ENCODE data around the gene JAZF1.

Gene JAZF1

GRCh38 chr7:28062197-28062991 lies 118.2 kb downstream of the JAZF1 start:
- Histone ChIP-seq H3K4me1 (ENCODE audit: control insufficient read depth, insufficient read depth, low read length, poor library complexity, severe bottlenecking) (peaks cover 18% of the 10 kb centered on the region), H3K4me3 (ENCODE audit: extremely low read depth, insufficient read depth, low read length, poor library complexity, severe bottlenecking) (no peak overlapping the region), H3K27ac (ENCODE audit: low read depth, low read length, severe bottlenecking) (peak overlapping the region; percentile 5), H3K9me3 (ENCODE audit: control insufficient read depth, low read length) (no peaks in the 10 kb centered on the region), H3K36me3 (ENCODE audit: control insufficient read depth, insufficient read depth, low read length) (no peaks in the 10 kb centered on the region)
- 52 to 54% methylated on average over 9 to 11 of the region's 12 CpGs for WGBS, 2 experiments (ENCODE audit: insufficient coverage in 2 of 2)

- Histone ChIP-seq H3K36me3 (ENCODE audit: control insufficient read depth, insufficient read depth, low read length) (no peaks in the 10 kb centered on the region), H3K9me3 (ENCODE audit: control insufficient read depth, low read length) (no peaks in the 10 kb centered on the region), H3K4me3 (ENCODE audit: extremely low read depth, insufficient read depth, low read length, poor library complexity, severe bottlenecking) (no peak overlapping the region), H3K27ac (ENCODE audit: low read depth, low read length, severe bottlenecking) (no peak overlapping the region), H3K4me1 (ENCODE audit: control insufficient read depth, insufficient read depth, low read length, poor library complexity, severe bottlenecking) (peaks cover 18% of the 10 kb centered on the region)
- WGBS, 2 experiments (ENCODE audit: insufficient coverage in 2 of 2), result 79% methylated on average over 2 of the region's 4 CpGs; no CpG with 5 or more reads in 1 of the 2 experiments
These were observed 118.8 kb downstream of the JAZF1 start for GRCh38 chr7:28061824-28062196.

- 44% methylated on average over 1 of the region's 1 CpG; no CpG with 5 or more reads in 1 of the 2 experiments for WGBS, 2 experiments (ENCODE audit: insufficient coverage in 2 of 2)
- peaks cover 14% of the 10 kb centered on the region for H3K4me1 ChIP-seq (ENCODE audit: control insufficient read depth, insufficient read depth, low read length, poor library complexity, severe bottlenecking)
- no peak overlapping the region for H3K4me3 ChIP-seq (ENCODE audit: extremely low read depth, insufficient read depth, low read length, poor library complexity, severe bottlenecking)
- H3K27ac ChIP-seq (ENCODE audit: low read depth, low read length, severe bottlenecking), result no peak overlapping the region
- H3K36me3 ChIP-seq (ENCODE audit: control insufficient read depth, insufficient read depth, low read length), result no peaks in the 10 kb centered on the region
- no peaks in the 10 kb centered on the region for H3K9me3 ChIP-seq (ENCODE audit: control insufficient read depth, low read length)
These were observed 120.1 kb downstream of the JAZF1 start for GRCh38 chr7:28060371-28060950.

GRCh38 chr7:28055161-28055544 lies 125.4 kb downstream of the JAZF1 start:
- Histone ChIP-seq H3K27ac (ENCODE audit: low read depth, low read length, severe bottlenecking) (peak overlapping the region; percentile 75), H3K36me3 (ENCODE audit: control insufficient read depth, insufficient read depth, low read length) (no peaks in the 10 kb centered on the region), H3K4me1 (ENCODE audit: control insufficient read depth, insufficient read depth, low read length, poor library complexity, severe bottlenecking) (peaks cover 6% of the 10 kb centered on the region), H3K4me3 (ENCODE audit: extremely low read depth, insufficient read depth, low read length, poor library complexity, severe bottlenecking) (no peak overlapping the region), H3K9me3 (ENCODE audit: control insufficient read depth, low read length) (no peaks in the 10 kb centered on the region)
- 94 to 100% methylated on average over 1 to 3 of the region's 3 CpGs for WGBS, 2 experiments (ENCODE audit: insufficient coverage in 2 of 2)

- Histone ChIP-seq H3K9me3 (ENCODE audit: control insufficient read depth, low read length) (no peaks in the 10 kb centered on the region), H3K27ac (ENCODE audit: low read depth, low read length, severe bottlenecking) (peak overlapping the region; percentile 75), H3K4me3 (ENCODE audit: extremely low read depth, insufficient read depth, low read length, poor library complexity, severe bottlenecking) (no peak overlapping the region), H3K4me1 (ENCODE audit: control insufficient read depth, insufficient read depth, low read length, poor library complexity, severe bottlenecking) (peaks cover 5% of the 10 kb centered on the region), H3K36me3 (ENCODE audit: control insufficient read depth, insufficient read depth, low read length) (no peaks in the 10 kb centered on the region)
- 78 to 89% methylated on average over 3 to 5 of the region's 10 CpGs for WGBS, 2 experiments (ENCODE audit: insufficient coverage in 2 of 2)
These were observed 125.9 kb downstream of the JAZF1 start for GRCh38 chr7:28054531-28055160.

GRCh38 chr7:28052933-28053332 lies 127.7 kb downstream of the JAZF1 start:
- WGBS, 2 experiments (ENCODE audit: insufficient coverage in 2 of 2), result 100% methylated on average over 3 of the region's 3 CpGs
- Histone ChIP-seq H3K27ac (ENCODE audit: low read depth, low read length, severe bottlenecking) (no peak overlapping the region), H3K4me3 (ENCODE audit: extremely low read depth, insufficient read depth, low read length, poor library complexity, severe bottlenecking) (no peak overlapping the region), H3K4me1 (ENCODE audit: control insufficient read depth, insufficient read depth, low read length, poor library complexity, severe bottlenecking) (peaks cover 5% of the 10 kb centered on the region), H3K9me3 (ENCODE audit: control insufficient read depth, low read length) (no peaks in the 10 kb centered on the region), H3K36me3 (ENCODE audit: control insufficient read depth, insufficient read depth, low read length) (no peaks in the 10 kb centered on the region)

GRCh38 chr7:28048694-28049093 lies 131.9 kb downstream of the JAZF1 start:
- Histone ChIP-seq H3K36me3 (ENCODE audit: control insufficient read depth, insufficient read depth, low read length) (no peaks in the 10 kb centered on the region), H3K4me3 (ENCODE audit: extremely low read depth, insufficient read depth, low read length, poor library complexity, severe bottlenecking) (no peak overlapping the region), H3K27ac (ENCODE audit: low read depth, low read length, severe bottlenecking) (no peak overlapping the region), H3K4me1 (ENCODE audit: control insufficient read depth, insufficient read depth, low read length, poor library complexity, severe bottlenecking) (no peaks in the 10 kb centered on the region), H3K9me3 (ENCODE audit: control insufficient read depth, low read length) (no peaks in the 10 kb centered on the region)
- WGBS, 2 experiments (ENCODE audit: insufficient coverage in 2 of 2), result 100% methylated on average over 1 of the region's 2 CpGs

- Histone ChIP-seq H3K9me3 (ENCODE audit: control insufficient read depth, low read length) (no peaks in the 10 kb centered on the region), H3K27ac (ENCODE audit: low read depth, low read length, severe bottlenecking) (no peak overlapping the region), H3K36me3 (ENCODE audit: control insufficient read depth, insufficient read depth, low read length) (no peaks in the 10 kb centered on the region), H3K4me1 (ENCODE audit: control insufficient read depth, insufficient read depth, low read length, poor library complexity, severe bottlenecking) (peaks cover 13% of the 10 kb centered on the region), H3K4me3 (ENCODE audit: extremely low read depth, insufficient read depth, low read length, poor library complexity, severe bottlenecking) (no peak overlapping the region)
- WGBS, 2 experiments (ENCODE audit: insufficient coverage in 2 of 2), result 96 to 100% methylated on average over 2 of the region's 2 CpGs
These were observed 134.6 kb downstream of the JAZF1 start for GRCh38 chr7:28046035-28046434.

GRCh38 chr7:28045592-28045991 lies 135.0 kb downstream of the JAZF1 start:
- H3K4me1 ChIP-seq (ENCODE audit: control insufficient read depth, insufficient read depth, low read length, poor library complexity, severe bottlenecking), result peaks cover 16% of the 10 kb centered on the region
- no peak overlapping the region for H3K27ac ChIP-seq (ENCODE audit: low read depth, low read length, severe bottlenecking)
- no peak overlapping the region for H3K4me3 ChIP-seq (ENCODE audit: extremely low read depth, insufficient read depth, low read length, poor library complexity, severe bottlenecking)
- H3K9me3 ChIP-seq (ENCODE audit: control insufficient read depth, low read length), result no peaks in the 10 kb centered on the region
- H3K36me3 ChIP-seq (ENCODE audit: control insufficient read depth, insufficient read depth, low read length), result no peaks in the 10 kb centered on the region
- WGBS, 2 experiments (ENCODE audit: insufficient coverage in 2 of 2), result 88 to 97% methylated on average over 4 of the region's 4 CpGs

- Histone ChIP-seq H3K9me3 (ENCODE audit: control insufficient read depth, low read length) (no peaks in the 10 kb centered on the region), H3K4me1 (ENCODE audit: control insufficient read depth, insufficient read depth, low read length, poor library complexity, severe bottlenecking) (peaks cover 16% of the 10 kb centered on the region), H3K36me3 (ENCODE audit: control insufficient read depth, insufficient read depth, low read length) (no peaks in the 10 kb centered on the region), H3K4me3 (ENCODE audit: extremely low read depth, insufficient read depth, low read length, poor library complexity, severe bottlenecking) (no peak overlapping the region), H3K27ac (ENCODE audit: low read depth, low read length, severe bottlenecking) (no peak overlapping the region)
These were observed 135.8 kb downstream of the JAZF1 start for GRCh38 chr7:28044825-28045224.

GRCh38 chr7:28042721-28043120 lies 137.9 kb downstream of the JAZF1 start:
- H3K4me1 ChIP-seq (ENCODE audit: control insufficient read depth, insufficient read depth, low read length, poor library complexity, severe bottlenecking), result peaks cover 23% of the 10 kb centered on the region
- no peaks in the 10 kb centered on the region for H3K9me3 ChIP-seq (ENCODE audit: control insufficient read depth, low read length)
- no peak overlapping the region for H3K4me3 ChIP-seq (ENCODE audit: extremely low read depth, insufficient read depth, low read length, poor library complexity, severe bottlenecking)
- H3K36me3 ChIP-seq (ENCODE audit: control insufficient read depth, insufficient read depth, low read length), result no peaks in the 10 kb centered on the region
- 100% methylated on average over 1 of the region's 1 CpG; no CpG with 5 or more reads in 1 of the 2 experiments for WGBS, 2 experiments (ENCODE audit: insufficient coverage in 2 of 2)
- H3K27ac ChIP-seq (ENCODE audit: low read depth, low read length, severe bottlenecking), result no peak overlapping the region
